ENCODE results near the gene SRSF2. TPM values are rescaled to one million over a fixed set of nuclear protein-coding genes. Genes with fewer than 3 reads are reported as not detected.
A peak's percentile ranks its signal among the peaks of the same experiment; 100 is the strongest.
"Not testable (repeated sequence)": the region's sequence is repeated elsewhere in the genome, so short reads cannot be mapped to it uniquely, and the experiment has no call there.

Gene SRSF2
- total and polyA plus RNA-seq, 4 donors = 136 to 251 (median 193) TPM

GRCh38 chr17:76742958-76743357 is 5.8 kb upstream of the SRSF2 start:
- peaks cover 1 to 20% (median 10%) of the 10 kb centered on the region in 5 donors for H3K4me1 ChIP-seq (ENCODE audit: control insufficient read depth in 5 of 5, insufficient read depth in 5 of 5, low read length in 5 of 5)
- H3K9me3 ChIP-seq (ENCODE audit: control insufficient read depth in 4 of 4, insufficient read depth in 3 of 4, low read length in 3 of 4) = no peaks in the 10 kb centered on the region
- ATAC-seq (ENCODE audit: insufficient read depth, low FRiP score) (no peak), DNase-seq (no peak)
- H3K27me3 ChIP-seq (ENCODE audit: control insufficient read depth in 3 of 3, insufficient read depth in 3 of 3, low read length in 2 of 3) = no peaks in the 10 kb centered on the region
- H3K9ac ChIP-seq (ENCODE audit: insufficient read depth in 1 of 2, low read length in 2 of 2) = no peak overlapping the region
- no peak overlapping the region for H3K4me3 ChIP-seq
- TF ChIP-seq, protein P1, sequence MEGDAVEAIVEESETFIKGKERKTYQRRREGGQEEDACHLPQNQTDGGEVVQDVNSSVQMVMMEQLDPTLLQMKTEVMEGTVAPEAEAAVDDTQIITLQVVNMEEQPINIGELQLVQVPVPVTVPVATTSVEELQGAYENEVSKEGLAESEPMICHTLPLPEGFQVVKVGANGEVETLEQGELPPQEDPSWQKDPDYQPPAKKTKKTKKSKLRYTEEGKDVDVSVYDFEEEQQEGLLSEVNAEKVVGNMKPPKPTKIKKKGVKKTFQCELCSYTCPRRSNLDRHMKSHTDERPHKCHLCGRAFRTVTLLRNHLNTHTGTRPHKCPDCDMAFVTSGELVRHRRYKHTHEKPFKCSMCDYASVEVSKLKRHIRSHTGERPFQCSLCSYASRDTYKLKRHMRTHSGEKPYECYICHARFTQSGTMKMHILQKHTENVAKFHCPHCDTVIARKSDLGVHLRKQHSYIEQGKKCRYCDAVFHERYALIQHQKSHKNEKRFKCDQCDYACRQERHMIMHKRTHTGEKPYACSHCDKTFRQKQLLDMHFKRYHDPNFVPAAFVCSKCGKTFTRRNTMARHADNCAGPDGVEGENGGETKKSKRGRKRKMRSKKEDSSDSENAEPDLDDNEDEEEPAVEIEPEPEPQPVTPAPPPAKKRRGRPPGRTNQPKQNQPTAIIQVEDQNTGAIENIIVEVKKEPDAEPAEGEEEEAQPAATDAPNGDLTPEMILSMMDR (IDR thresholded peaks at IDR 0.05; ENCODE audit: control extremely low read depth, extremely low read depth) = no peak
- no peak overlapping the region for H3K27ac ChIP-seq (ENCODE audit: low read depth in 1 of 2, low read length in 1 of 2)
- peaks cover 8 to 31% (median 19%) of the 10 kb centered on the region in 4 donors for H3K36me3 ChIP-seq (ENCODE audit: control insufficient read depth in 4 of 4, insufficient read depth in 4 of 4, low read length in 4 of 4)

DNA sequence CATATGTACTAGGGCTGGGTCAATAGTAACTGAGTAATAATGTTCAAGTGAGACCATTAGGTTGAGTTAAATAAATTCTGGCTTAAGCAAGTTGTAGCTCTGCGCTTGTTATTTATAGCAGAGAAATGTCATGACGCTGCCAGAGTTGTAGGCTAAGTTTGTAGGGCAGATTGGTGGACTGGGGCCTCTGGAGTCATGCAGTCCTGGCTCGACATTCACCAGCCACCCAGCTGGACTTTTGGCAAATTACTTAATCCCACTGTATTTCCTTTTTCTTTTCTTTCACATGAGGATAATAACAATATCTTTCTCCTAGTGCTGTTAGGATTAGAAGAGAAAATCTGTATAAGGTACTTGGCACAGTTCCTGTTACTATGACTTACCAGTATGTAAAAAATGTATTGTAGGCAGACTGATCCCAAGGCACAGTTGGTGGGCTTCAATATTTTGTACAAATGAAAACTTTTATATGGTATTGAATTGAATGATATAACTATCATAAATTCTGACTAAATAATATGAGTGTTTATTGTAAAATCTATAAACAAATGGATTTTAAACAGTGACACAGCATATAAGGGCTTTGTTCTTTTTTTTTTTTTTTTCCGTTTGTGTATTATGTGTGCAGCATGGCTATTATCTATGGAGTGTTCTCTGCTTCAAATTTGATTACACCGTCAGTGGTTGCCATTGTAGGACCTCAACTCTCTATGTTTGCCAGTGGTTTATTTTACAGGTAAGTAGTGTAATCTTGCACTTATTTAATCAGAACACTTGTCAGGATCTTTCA is 3.4 kb upstream of the SRSF2 start:
- Histone ChIP-seq H3K9ac (ENCODE audit: insufficient read depth in 1 of 2, low read length in 2 of 2) (no peak overlapping the region), H3K4me3 (no peak overlapping the region), H3K27me3 (ENCODE audit: control insufficient read depth in 3 of 3, insufficient read depth in 3 of 3, low read length in 2 of 3) (no peaks in the 10 kb centered on the region), H3K36me3 (ENCODE audit: control insufficient read depth in 4 of 4, insufficient read depth in 4 of 4, low read length in 4 of 4) (peaks cover 9 to 33% (median 19%) of the 10 kb centered on the region in 4 donors), H3K27ac (ENCODE audit: low read depth in 1 of 2, low read length in 1 of 2) (peak overlapping the region in 1 of 2 donors; percentile 70), H3K4me1 (ENCODE audit: control insufficient read depth in 5 of 5, insufficient read depth in 5 of 5, low read length in 5 of 5) (peaks cover 1 to 22% (median 10%) of the 10 kb centered on the region in 5 donors), H3K9me3 (ENCODE audit: control insufficient read depth in 4 of 4, insufficient read depth in 3 of 4, low read length in 3 of 4) (no peaks in the 10 kb centered on the region)
- 84% methylated on average over 5 of the region's 5 CpGs for WGBS, 2 donors
- ATAC-seq (ENCODE audit: insufficient read depth, low FRiP score) (no peak), DNase-seq (peak; percentile 51 to 78 (median 73))
- TF ChIP-seq, protein P1 (IDR thresholded peaks at IDR 0.05; ENCODE audit: control extremely low read depth, extremely low read depth) = no peak

- H3K4me3 ChIP-seq; DNase-seq; ATAC-seq (ENCODE audit: insufficient read depth, low FRiP score); H3K9ac ChIP-seq (ENCODE audit: insufficient read depth in 1 of 2, low read length in 2 of 2); H3K27me3 ChIP-seq (ENCODE audit: control insufficient read depth in 3 of 3, insufficient read depth in 3 of 3, low read length in 2 of 3); H3K9me3 ChIP-seq (ENCODE audit: control insufficient read depth in 4 of 4, insufficient read depth in 3 of 4, low read length in 3 of 4): not testable (repeated sequence)
- Histone ChIP-seq H3K36me3 (ENCODE audit: control insufficient read depth in 4 of 4, insufficient read depth in 4 of 4, low read length in 4 of 4) (peaks cover 9 to 33% (median 19%) of the 10 kb centered on the region in 4 donors), H3K4me1 (ENCODE audit: control insufficient read depth in 5 of 5, insufficient read depth in 5 of 5, low read length in 5 of 5) (peaks cover 0 to 31% (median 10%) of the 10 kb centered on the region in 5 donors), H3K27ac (ENCODE audit: low read depth in 1 of 2, low read length in 1 of 2) (peak overlapping the region in 1 of 2 donors; percentile 70)
- WGBS, 2 donors = 93 to 97% methylated on average over 17 of the region's 17 CpGs
Observed at GRCh38 chr17:76739568-76740115, 2.5 kb upstream of the SRSF2 start.

DNA sequence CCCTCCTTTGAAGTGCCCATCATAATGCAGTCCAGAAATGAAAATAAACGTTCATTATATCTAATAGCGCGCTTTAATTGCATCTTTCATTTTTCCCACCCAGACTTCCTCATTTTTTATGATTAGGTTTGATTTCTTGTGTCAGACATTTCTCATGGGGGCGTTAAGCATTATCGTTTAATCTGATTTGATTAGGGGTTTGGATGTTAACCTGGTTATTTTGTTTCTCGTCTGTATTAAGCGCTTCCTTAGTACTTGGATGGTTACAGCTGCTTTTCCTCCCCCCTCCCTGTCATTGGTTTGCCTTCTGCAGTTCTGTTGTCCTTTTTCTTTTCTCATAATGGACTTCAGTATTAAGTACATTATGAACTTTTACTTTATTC is 1.3 kb upstream of the SRSF2 start:
- Histone ChIP-seq H3K4me3 (peak overlapping the region; percentile 59), H3K4me1 (ENCODE audit: control insufficient read depth in 5 of 5, insufficient read depth in 5 of 5, low read length in 5 of 5) (peaks cover 0 to 42% (median 12%) of the 10 kb centered on the region in 5 donors), H3K9ac (ENCODE audit: insufficient read depth in 1 of 2, low read length in 2 of 2) (peak overlapping the region; percentile 77 to 94), H3K27me3 (ENCODE audit: control insufficient read depth in 3 of 3, insufficient read depth in 3 of 3, low read length in 2 of 3) (no peaks in the 10 kb centered on the region), H3K36me3 (ENCODE audit: control insufficient read depth in 4 of 4, insufficient read depth in 4 of 4, low read length in 4 of 4) (peaks cover 7 to 35% (median 22%) of the 10 kb centered on the region in 4 donors), H3K27ac (ENCODE audit: low read depth in 1 of 2, low read length in 1 of 2) (peak overlapping the region; percentile 99 to 100), H3K9me3 (ENCODE audit: control insufficient read depth in 4 of 4, insufficient read depth in 3 of 4, low read length in 3 of 4) (no peaks in the 10 kb centered on the region)
- WGBS, 2 donors = 0 to 2% methylated on average over 7 of the region's 7 CpGs
- peak in 2 of 3 donors; percentile 50 to 58 for DNase-seq
- TF ChIP-seq, protein P1 (IDR thresholded peaks at IDR 0.05; ENCODE audit: control extremely low read depth, extremely low read depth) = no peak
- ATAC-seq (ENCODE audit: insufficient read depth, low FRiP score) = no peak

Measured in lung (tissue), 12 donors.